ENCODE results near the gene CACNG4. TPM values are rescaled to one million over a fixed set of nuclear protein-coding genes. Genes with fewer than 3 reads are reported as not detected.

The CACNG4 gene
- total RNA-seq, 1 donor from 2014 or later = 5.8 TPM

DNA sequence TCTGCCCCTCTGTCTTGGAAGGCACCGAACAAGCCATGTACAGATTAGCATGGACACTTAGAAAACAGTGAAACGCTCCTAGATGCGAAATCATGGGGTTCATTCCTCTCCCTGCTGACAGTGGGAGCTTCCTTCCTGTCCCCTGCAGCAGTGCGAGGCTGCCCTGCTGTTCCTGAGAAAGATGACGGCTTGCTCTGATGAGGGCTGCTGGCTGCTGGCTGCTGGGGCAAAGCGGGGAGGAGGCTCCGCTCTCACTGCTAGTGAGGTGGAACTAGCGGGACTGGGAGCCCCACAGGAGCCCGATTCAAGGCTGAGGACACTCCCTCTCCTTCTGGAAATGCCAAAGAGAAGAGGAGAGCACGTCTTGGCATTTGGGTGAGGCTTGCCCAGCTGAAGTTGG lies 25.9 kb upstream of the CACNG4 start:
- H3K4me3 ChIP-seq (ENCODE audit: insufficient read depth, low read depth, low read length) = no peak overlapping the region
- no peak for FAIRE-seq
- Mint-ChIP-seq H3K27me3 (ENCODE audit: low read depth, unreplicated experiment) (peaks cover 38% of the 10 kb centered on the region), H3K27ac (ENCODE audit: unreplicated experiment) (no peak overlapping the region), H3K36me3 (ENCODE audit: low read depth, unreplicated experiment) (no peaks in the 10 kb centered on the region), H3K4me1 (ENCODE audit: low read depth, unreplicated experiment) (peaks cover 12% of the 10 kb centered on the region), H3K9me3 (ENCODE audit: unreplicated experiment) (peaks cover 22% of the 10 kb centered on the region), H3K4me3 (ENCODE audit: unreplicated experiment) (no peak overlapping the region)
- H3K9me3 ChIP-seq (ENCODE audit: insufficient read depth, low read depth, low read length) = no peaks in the 10 kb centered on the region
- DNase-seq (ENCODE audit: low read depth) = no peak
- no peak overlapping the region for H3K27ac ChIP-seq (ENCODE audit: low read depth, low read length)
- no peaks in the 10 kb centered on the region for H3K36me3 ChIP-seq (ENCODE audit: insufficient read depth, low read length)
- H3K4me2 ChIP-seq (ENCODE audit: low read length) = no peak overlapping the region
- peaks cover 2% of the 10 kb centered on the region for H3K4me1 ChIP-seq (ENCODE audit: insufficient read depth, low read length)
- no peak overlapping the region for H2AFZ ChIP-seq (ENCODE audit: low read depth, low read length)
- H3K9ac ChIP-seq (ENCODE audit: low read length) = no peak overlapping the region
- no peaks in the 10 kb centered on the region for H4K20me1 ChIP-seq (ENCODE audit: insufficient read depth, low read length)
- no peak for TF ChIP-seq EZH2 (IDR thresholded peaks at IDR 0.05; ENCODE audit: insufficient read depth, low read length)
- TF ChIP-seq, protein P1, sequence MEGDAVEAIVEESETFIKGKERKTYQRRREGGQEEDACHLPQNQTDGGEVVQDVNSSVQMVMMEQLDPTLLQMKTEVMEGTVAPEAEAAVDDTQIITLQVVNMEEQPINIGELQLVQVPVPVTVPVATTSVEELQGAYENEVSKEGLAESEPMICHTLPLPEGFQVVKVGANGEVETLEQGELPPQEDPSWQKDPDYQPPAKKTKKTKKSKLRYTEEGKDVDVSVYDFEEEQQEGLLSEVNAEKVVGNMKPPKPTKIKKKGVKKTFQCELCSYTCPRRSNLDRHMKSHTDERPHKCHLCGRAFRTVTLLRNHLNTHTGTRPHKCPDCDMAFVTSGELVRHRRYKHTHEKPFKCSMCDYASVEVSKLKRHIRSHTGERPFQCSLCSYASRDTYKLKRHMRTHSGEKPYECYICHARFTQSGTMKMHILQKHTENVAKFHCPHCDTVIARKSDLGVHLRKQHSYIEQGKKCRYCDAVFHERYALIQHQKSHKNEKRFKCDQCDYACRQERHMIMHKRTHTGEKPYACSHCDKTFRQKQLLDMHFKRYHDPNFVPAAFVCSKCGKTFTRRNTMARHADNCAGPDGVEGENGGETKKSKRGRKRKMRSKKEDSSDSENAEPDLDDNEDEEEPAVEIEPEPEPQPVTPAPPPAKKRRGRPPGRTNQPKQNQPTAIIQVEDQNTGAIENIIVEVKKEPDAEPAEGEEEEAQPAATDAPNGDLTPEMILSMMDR (IDR thresholded peaks at IDR 0.05; ENCODE audit: insufficient read depth, low read depth, low read length) = no peak
- H3K27me3 ChIP-seq (ENCODE audit: insufficient read depth, low read length) = peaks cover 3% of the 10 kb centered on the region
- H3K79me2 ChIP-seq (ENCODE audit: insufficient read depth, low read length) = no peaks in the 10 kb centered on the region

DNA sequence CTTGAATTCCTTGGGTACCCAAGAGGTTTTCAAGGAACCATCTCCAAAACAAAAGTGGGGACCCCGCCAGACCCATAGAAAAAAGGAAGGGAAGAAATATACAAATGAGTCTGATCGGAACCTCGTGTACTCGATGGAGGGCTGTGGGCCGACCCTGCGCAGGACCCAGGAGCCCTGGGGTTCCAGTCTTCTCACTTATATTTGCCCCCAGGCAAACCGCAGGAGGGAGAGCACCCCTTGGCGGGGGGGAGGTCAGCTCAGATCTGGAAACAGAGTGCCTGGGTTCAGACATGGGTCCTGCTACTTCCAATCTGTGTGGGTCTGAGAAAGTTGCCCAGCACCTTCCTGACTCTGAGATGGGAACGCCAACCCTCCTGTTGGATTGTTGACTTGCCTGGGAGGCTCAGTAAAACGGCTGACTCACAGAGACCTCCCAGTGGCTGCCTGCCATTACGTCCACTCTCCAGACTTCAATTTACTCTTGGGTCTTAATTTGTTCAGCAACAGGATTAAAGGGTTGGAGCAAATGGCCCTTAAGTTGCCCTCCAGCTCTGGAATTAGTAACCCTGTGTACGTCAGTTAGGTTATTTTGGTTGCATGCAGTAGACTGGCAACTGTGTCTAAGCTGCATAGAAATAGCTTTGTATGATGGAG lies 24.9 kb upstream of the CACNG4 start:
- Histone ChIP-seq H3K9me3 (ENCODE audit: insufficient read depth, low read depth, low read length) (no peaks in the 10 kb centered on the region), H3K4me3 (ENCODE audit: insufficient read depth, low read depth, low read length) (no peak overlapping the region), H3K36me3 (ENCODE audit: insufficient read depth, low read length) (no peaks in the 10 kb centered on the region), H3K4me1 (ENCODE audit: insufficient read depth, low read length) (peaks cover 8% of the 10 kb centered on the region), H4K20me1 (ENCODE audit: insufficient read depth, low read length) (no peaks in the 10 kb centered on the region), H3K4me2 (ENCODE audit: low read length) (no peak overlapping the region), H2AFZ (ENCODE audit: low read depth, low read length) (no peak overlapping the region), H3K27me3 (ENCODE audit: insufficient read depth, low read length) (peaks cover 3% of the 10 kb centered on the region), H3K27ac (ENCODE audit: low read depth, low read length) (no peak overlapping the region), H3K79me2 (ENCODE audit: insufficient read depth, low read length) (no peaks in the 10 kb centered on the region), H3K9ac (ENCODE audit: low read length) (no peak overlapping the region)
- Mint-ChIP-seq H3K36me3 (ENCODE audit: low read depth, unreplicated experiment) (no peaks in the 10 kb centered on the region), H3K27ac (ENCODE audit: unreplicated experiment) (no peak overlapping the region), H3K4me1 (ENCODE audit: low read depth, unreplicated experiment) (peaks cover 21% of the 10 kb centered on the region), H3K4me3 (ENCODE audit: unreplicated experiment) (no peak overlapping the region), H3K27me3 (ENCODE audit: low read depth, unreplicated experiment) (peaks cover 41% of the 10 kb centered on the region), H3K9me3 (ENCODE audit: unreplicated experiment) (peaks cover 22% of the 10 kb centered on the region)
- no peak for DNase-seq (ENCODE audit: low read depth)
- TF ChIP-seq, protein P1 (IDR thresholded peaks at IDR 0.05; ENCODE audit: insufficient read depth, low read depth, low read length) = no peak
- no peak for TF ChIP-seq EZH2 (IDR thresholded peaks at IDR 0.05; ENCODE audit: insufficient read depth, low read length)
- no peak for FAIRE-seq

DNA sequence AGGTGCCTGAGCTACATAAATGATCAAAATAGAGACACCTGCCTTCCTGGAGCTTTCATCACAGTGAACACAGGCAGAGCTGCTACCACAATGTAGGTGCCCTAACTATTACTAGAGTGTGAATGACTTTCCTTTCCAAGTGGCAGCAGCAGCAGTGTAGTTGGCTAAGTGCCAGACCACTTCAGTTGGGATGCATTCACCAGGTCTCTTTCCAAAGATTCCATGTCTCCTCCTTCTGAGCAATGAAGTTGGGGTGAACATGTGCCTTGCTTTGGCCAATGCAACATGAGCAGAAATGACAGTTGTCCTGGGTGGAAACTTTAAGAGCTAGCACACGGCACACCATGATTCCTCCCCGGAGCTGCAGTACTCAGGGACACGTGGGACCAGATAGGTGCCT lies 23.3 kb upstream of the CACNG4 start:
- H3K4me1 ChIP-seq (ENCODE audit: insufficient read depth, low read length) = peaks cover 8% of the 10 kb centered on the region
- FAIRE-seq (no peak), DNase-seq (ENCODE audit: low read depth) (no peak)
- no peak overlapping the region for H3K4me3 ChIP-seq (ENCODE audit: insufficient read depth, low read depth, low read length)
- TF ChIP-seq, protein P1 (IDR thresholded peaks at IDR 0.05; ENCODE audit: insufficient read depth, low read depth, low read length) = no peak
- no peak for TF ChIP-seq EZH2 (IDR thresholded peaks at IDR 0.05; ENCODE audit: insufficient read depth, low read length)
- no peaks in the 10 kb centered on the region for H3K79me2 ChIP-seq (ENCODE audit: insufficient read depth, low read length)
- H3K27me3 ChIP-seq (ENCODE audit: insufficient read depth, low read length) = peaks cover 12% of the 10 kb centered on the region
- peaks cover 25% of the 10 kb centered on the region for H3K4me1 Mint-ChIP-seq (ENCODE audit: low read depth, unreplicated experiment)
- H4K20me1 ChIP-seq (ENCODE audit: insufficient read depth, low read length) = no peaks in the 10 kb centered on the region
- H3K27ac Mint-ChIP-seq (ENCODE audit: unreplicated experiment) = no peak overlapping the region
- H3K27me3 Mint-ChIP-seq (ENCODE audit: low read depth, unreplicated experiment) = peaks cover 45% of the 10 kb centered on the region
- no peak overlapping the region for H3K4me3 Mint-ChIP-seq (ENCODE audit: unreplicated experiment)
- H3K9ac ChIP-seq (ENCODE audit: low read length) = no peak overlapping the region
- H3K36me3 ChIP-seq (ENCODE audit: insufficient read depth, low read length) = no peaks in the 10 kb centered on the region
- no peaks in the 10 kb centered on the region for H3K36me3 Mint-ChIP-seq (ENCODE audit: low read depth, unreplicated experiment)
- H3K9me3 Mint-ChIP-seq (ENCODE audit: unreplicated experiment) = peaks cover 22% of the 10 kb centered on the region
- H3K4me2 ChIP-seq (ENCODE audit: low read length) = no peak overlapping the region
- no peaks in the 10 kb centered on the region for H3K9me3 ChIP-seq (ENCODE audit: insufficient read depth, low read depth, low read length)
- H3K27ac ChIP-seq (ENCODE audit: low read depth, low read length) = no peak overlapping the region
- no peak overlapping the region for H2AFZ ChIP-seq (ENCODE audit: low read depth, low read length)
